Vagina (tissue), 2 donors: ENCODE measurements around the gene SNRK.

Source experiments
- POLR2A ChIP-seq, 2 donors: fragments of 450-650 bp; IDR thresholded peaks; one replicate each; pipeline ENCODE4 v1.6.1; 2017; ENCODE audit warnings: antibody characterized with exemption in 2 of 2, mild to moderate bottlenecking in 2 of 2, moderate library complexity in 2 of 2
- TF ChIP-seq, protein P1 (sequence below), 3 experiments: fragments of 450-650 bp in 2 of 3; fragments of 200-600 bp in 1 of 3; sonication (generic) in 1 of 3; IDR thresholded peaks; one replicate each; pipeline ENCODE4 v1.5.1; 2017 to 2019; ENCODE audit warnings: antibody characterized with exemption in 3 of 3, mild to moderate bottlenecking in 2 of 3, moderate library complexity in 2 of 3

DNA sequence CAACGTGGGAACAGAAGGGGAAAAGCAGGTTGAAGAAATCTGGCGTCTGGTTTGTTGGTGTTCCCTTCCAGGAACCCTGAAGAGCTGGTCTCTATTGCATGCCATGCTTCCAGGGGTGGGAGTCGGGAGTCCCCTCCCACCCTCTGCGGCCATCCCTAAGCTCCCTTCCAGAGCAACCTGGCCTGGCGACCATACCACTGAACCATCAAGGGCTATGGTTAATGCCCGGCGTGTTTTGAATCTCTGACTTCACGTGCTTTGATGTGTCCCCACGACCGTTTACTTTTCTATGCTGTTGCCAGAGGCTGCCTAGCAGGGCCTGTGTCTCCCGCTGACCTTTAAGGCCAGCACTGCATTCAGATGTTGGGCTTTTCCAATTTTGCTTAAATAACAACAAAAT lies 696 bp upstream of the SNRK start:
- TF ChIP-seq, protein P1, sequence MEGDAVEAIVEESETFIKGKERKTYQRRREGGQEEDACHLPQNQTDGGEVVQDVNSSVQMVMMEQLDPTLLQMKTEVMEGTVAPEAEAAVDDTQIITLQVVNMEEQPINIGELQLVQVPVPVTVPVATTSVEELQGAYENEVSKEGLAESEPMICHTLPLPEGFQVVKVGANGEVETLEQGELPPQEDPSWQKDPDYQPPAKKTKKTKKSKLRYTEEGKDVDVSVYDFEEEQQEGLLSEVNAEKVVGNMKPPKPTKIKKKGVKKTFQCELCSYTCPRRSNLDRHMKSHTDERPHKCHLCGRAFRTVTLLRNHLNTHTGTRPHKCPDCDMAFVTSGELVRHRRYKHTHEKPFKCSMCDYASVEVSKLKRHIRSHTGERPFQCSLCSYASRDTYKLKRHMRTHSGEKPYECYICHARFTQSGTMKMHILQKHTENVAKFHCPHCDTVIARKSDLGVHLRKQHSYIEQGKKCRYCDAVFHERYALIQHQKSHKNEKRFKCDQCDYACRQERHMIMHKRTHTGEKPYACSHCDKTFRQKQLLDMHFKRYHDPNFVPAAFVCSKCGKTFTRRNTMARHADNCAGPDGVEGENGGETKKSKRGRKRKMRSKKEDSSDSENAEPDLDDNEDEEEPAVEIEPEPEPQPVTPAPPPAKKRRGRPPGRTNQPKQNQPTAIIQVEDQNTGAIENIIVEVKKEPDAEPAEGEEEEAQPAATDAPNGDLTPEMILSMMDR (IDR thresholded peaks at IDR 0.05): no peak
- no peak for TF ChIP-seq POLR2A (IDR thresholded peaks at IDR 0.05)
